Measurements from ENCODE around the gene GRIN2A.

DNA sequence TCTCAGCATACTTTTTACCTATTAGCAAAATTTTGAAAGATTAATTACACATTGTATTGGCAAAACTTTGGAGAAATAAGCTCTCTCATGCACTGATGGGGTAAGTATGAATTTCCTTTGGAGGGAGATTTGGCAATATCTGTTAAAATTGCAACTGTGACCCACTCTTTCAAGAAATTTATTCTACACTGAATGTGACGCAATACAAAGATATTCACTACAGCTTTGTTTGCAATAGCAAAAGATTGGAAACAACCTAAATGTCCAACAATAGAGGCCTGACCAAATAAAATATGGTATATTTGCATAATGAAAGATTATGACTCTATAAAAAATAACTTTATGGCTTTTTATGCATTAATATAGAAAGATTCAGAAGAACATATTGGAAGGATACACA is 363.5 kb downstream of the GRIN2A start:
- TF ChIP-seq, protein P1, sequence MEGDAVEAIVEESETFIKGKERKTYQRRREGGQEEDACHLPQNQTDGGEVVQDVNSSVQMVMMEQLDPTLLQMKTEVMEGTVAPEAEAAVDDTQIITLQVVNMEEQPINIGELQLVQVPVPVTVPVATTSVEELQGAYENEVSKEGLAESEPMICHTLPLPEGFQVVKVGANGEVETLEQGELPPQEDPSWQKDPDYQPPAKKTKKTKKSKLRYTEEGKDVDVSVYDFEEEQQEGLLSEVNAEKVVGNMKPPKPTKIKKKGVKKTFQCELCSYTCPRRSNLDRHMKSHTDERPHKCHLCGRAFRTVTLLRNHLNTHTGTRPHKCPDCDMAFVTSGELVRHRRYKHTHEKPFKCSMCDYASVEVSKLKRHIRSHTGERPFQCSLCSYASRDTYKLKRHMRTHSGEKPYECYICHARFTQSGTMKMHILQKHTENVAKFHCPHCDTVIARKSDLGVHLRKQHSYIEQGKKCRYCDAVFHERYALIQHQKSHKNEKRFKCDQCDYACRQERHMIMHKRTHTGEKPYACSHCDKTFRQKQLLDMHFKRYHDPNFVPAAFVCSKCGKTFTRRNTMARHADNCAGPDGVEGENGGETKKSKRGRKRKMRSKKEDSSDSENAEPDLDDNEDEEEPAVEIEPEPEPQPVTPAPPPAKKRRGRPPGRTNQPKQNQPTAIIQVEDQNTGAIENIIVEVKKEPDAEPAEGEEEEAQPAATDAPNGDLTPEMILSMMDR (IDR thresholded peaks at IDR 0.05): no peak
- TF ChIP-seq POLR2A (IDR thresholded peaks at IDR 0.05; ENCODE audit: low read depth) (no peak), POLR2AphosphoS5 (IDR thresholded peaks at IDR 0.05) (no peak)
